Measurements from ENCODE around the gene SMIM11. TPM values are rescaled to one million over a fixed set of nuclear protein-coding genes. Genes with fewer than 3 reads are reported as not detected.

The SMIM11 gene
- total and polyA plus RNA-seq, 2 experiments from 2014 or later, result 3.5 to 8.9 TPM

DNA sequence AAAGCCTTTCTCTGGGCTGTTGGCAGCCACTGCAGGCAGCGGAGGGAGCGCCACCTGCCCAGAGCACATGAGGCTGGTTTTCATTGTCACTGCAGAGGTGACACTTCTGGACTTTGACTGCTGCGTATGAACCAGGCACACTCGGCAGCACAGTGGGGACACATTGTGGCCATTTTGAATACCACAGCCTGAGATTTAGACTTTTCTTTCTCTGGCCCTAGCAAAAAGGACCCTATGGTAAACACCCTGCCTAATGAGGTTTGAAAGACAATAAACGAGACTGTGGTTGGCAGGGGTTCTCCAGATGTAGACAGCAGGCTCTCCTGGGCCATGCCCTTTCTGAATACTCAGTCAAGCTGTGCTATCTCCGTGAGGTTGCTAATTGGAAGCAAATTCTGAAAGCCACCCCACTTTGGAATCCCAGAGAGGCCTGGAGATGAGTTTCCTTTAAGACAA is 23.5 kb upstream of the SMIM11 start:
- Histone ChIP-seq H3K79me2 (replicated peaks; ENCODE audit: insufficient read depth) (no peaks in the 10 kb centered on the region), H3K4me3 (no peak overlapping the region), H3K4me1 (ENCODE audit: insufficient read depth) (no peaks in the 10 kb centered on the region), H3F3A (replicated peaks; ENCODE audit: low read depth) (0 out of 2 replicates have a peak, but pooled peaks cover 1% of the 10 kb centered on the region), H3K27ac (ENCODE audit: low read depth) (no peak overlapping the region), H3K27me3 (ENCODE audit: insufficient read depth) (no peaks in the 10 kb centered on the region), H3K9me2 (ENCODE audit: insufficient read depth) (no peaks in the 10 kb centered on the region), H2AFZ (no peak overlapping the region), H4K20me1 (replicated peaks; ENCODE audit: insufficient read depth) (no peaks in the 10 kb centered on the region), H3K36me3 (ENCODE audit: insufficient read depth) (no peaks in the 10 kb centered on the region), H3K4me2 (no peak overlapping the region)
- Mint-ChIP-seq H3K36me3 (ENCODE audit: low read depth) (no peaks in the 10 kb centered on the region), H3K27me3 (ENCODE audit: insufficient read depth, low read depth, poor library complexity) (peaks cover 5% of the 10 kb centered on the region), H3K27ac (no peak overlapping the region), H3K4me1 (no peaks in the 10 kb centered on the region; the same call in 1 of the 3 replicates), H3K9me3 (peaks cover 6% of the 10 kb centered on the region; the same call in 1 of the 3 replicates), H3K4me3 (no peak overlapping the region)
- ATAC-seq (peak; percentile 86), DNase-seq (ENCODE audit: low spot score) (peak; percentile 57)
- TF ChIP-seq, protein P1, sequence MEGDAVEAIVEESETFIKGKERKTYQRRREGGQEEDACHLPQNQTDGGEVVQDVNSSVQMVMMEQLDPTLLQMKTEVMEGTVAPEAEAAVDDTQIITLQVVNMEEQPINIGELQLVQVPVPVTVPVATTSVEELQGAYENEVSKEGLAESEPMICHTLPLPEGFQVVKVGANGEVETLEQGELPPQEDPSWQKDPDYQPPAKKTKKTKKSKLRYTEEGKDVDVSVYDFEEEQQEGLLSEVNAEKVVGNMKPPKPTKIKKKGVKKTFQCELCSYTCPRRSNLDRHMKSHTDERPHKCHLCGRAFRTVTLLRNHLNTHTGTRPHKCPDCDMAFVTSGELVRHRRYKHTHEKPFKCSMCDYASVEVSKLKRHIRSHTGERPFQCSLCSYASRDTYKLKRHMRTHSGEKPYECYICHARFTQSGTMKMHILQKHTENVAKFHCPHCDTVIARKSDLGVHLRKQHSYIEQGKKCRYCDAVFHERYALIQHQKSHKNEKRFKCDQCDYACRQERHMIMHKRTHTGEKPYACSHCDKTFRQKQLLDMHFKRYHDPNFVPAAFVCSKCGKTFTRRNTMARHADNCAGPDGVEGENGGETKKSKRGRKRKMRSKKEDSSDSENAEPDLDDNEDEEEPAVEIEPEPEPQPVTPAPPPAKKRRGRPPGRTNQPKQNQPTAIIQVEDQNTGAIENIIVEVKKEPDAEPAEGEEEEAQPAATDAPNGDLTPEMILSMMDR (conservative IDR thresholded peaks at IDR 0.05; ENCODE audit: low read depth in 2 of 2), result peak; percentile 59 to 73
- TF ChIP-seq EZH2 (IDR thresholded peaks at IDR 0.05; ENCODE audit: low read depth, unreplicated experiment), result no peak

DNA sequence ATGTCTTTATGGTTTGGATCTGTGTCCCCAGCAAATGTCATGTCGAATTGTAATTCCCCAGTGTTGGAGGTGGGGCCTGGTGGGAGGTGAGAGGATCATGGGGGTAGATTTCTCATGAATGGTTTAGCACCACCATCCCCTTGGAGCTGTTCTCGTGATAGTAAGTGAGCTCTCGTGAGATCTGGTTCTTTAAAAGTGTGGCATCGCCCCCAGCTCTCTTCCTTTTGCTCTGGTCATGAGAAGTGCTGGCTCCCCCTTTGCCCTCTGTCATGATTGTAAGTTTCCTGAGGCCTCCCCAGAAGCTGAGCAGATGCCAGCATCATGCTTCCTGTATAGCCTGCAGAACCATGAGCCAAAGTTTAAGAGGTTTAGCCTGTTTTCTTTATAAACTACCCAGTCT is 22.8 kb upstream of the SMIM11 start:
- Histone ChIP-seq H3K4me1 (ENCODE audit: insufficient read depth) (no peaks in the 10 kb centered on the region), H3K27ac (ENCODE audit: low read depth) (no peak overlapping the region), H4K20me1 (replicated peaks; ENCODE audit: insufficient read depth) (no peaks in the 10 kb centered on the region), H3K36me3 (ENCODE audit: insufficient read depth) (no peaks in the 10 kb centered on the region), H2AFZ (no peak overlapping the region), H3K4me2 (no peak overlapping the region), H3K79me2 (replicated peaks; ENCODE audit: insufficient read depth) (no peaks in the 10 kb centered on the region), H3F3A (replicated peaks; ENCODE audit: low read depth) (no peaks in the 10 kb centered on the region), H3K4me3 (no peak overlapping the region), H3K27me3 (ENCODE audit: insufficient read depth) (no peaks in the 10 kb centered on the region), H3K9me2 (ENCODE audit: insufficient read depth) (no peaks in the 10 kb centered on the region)
- Mint-ChIP-seq H3K36me3 (ENCODE audit: low read depth) (no peaks in the 10 kb centered on the region), H3K4me3 (no peak overlapping the region), H3K9me3 (peaks cover 6% of the 10 kb centered on the region; the same call in 1 of the 3 replicates), H3K27ac (no peak overlapping the region), H3K4me1 (no peaks in the 10 kb centered on the region; the same call in 1 of the 3 replicates), H3K27me3 (ENCODE audit: insufficient read depth, low read depth, poor library complexity) (peaks cover 5% of the 10 kb centered on the region)
- DNase-seq (ENCODE audit: low spot score) (no peak), ATAC-seq (no peak)
- TF ChIP-seq ZNF114 (CRISPR knock-in tag; IDR thresholded peaks at IDR 0.05) (no peak), STAT1 (IDR thresholded peaks at IDR 0.05; ENCODE audit: unreplicated experiment) (no peak), POLR2AphosphoS5 (IDR thresholded peaks at IDR 0.05; ENCODE audit: low read depth) (no peak), JUNB (IDR thresholded peaks at IDR 0.05; ENCODE audit: unreplicated experiment) (no peak), EZH2phosphoT487 (IDR thresholded peaks at IDR 0.05; ENCODE audit: unreplicated experiment) (no peak), EZH2 (IDR thresholded peaks at IDR 0.05; ENCODE audit: low read depth, unreplicated experiment) (no peak), CREB1 (CRISPR knock-in tag; IDR thresholded peaks at IDR 0.05; ENCODE audit: low read depth) (no peak)
- TF ChIP-seq, protein P2, sequence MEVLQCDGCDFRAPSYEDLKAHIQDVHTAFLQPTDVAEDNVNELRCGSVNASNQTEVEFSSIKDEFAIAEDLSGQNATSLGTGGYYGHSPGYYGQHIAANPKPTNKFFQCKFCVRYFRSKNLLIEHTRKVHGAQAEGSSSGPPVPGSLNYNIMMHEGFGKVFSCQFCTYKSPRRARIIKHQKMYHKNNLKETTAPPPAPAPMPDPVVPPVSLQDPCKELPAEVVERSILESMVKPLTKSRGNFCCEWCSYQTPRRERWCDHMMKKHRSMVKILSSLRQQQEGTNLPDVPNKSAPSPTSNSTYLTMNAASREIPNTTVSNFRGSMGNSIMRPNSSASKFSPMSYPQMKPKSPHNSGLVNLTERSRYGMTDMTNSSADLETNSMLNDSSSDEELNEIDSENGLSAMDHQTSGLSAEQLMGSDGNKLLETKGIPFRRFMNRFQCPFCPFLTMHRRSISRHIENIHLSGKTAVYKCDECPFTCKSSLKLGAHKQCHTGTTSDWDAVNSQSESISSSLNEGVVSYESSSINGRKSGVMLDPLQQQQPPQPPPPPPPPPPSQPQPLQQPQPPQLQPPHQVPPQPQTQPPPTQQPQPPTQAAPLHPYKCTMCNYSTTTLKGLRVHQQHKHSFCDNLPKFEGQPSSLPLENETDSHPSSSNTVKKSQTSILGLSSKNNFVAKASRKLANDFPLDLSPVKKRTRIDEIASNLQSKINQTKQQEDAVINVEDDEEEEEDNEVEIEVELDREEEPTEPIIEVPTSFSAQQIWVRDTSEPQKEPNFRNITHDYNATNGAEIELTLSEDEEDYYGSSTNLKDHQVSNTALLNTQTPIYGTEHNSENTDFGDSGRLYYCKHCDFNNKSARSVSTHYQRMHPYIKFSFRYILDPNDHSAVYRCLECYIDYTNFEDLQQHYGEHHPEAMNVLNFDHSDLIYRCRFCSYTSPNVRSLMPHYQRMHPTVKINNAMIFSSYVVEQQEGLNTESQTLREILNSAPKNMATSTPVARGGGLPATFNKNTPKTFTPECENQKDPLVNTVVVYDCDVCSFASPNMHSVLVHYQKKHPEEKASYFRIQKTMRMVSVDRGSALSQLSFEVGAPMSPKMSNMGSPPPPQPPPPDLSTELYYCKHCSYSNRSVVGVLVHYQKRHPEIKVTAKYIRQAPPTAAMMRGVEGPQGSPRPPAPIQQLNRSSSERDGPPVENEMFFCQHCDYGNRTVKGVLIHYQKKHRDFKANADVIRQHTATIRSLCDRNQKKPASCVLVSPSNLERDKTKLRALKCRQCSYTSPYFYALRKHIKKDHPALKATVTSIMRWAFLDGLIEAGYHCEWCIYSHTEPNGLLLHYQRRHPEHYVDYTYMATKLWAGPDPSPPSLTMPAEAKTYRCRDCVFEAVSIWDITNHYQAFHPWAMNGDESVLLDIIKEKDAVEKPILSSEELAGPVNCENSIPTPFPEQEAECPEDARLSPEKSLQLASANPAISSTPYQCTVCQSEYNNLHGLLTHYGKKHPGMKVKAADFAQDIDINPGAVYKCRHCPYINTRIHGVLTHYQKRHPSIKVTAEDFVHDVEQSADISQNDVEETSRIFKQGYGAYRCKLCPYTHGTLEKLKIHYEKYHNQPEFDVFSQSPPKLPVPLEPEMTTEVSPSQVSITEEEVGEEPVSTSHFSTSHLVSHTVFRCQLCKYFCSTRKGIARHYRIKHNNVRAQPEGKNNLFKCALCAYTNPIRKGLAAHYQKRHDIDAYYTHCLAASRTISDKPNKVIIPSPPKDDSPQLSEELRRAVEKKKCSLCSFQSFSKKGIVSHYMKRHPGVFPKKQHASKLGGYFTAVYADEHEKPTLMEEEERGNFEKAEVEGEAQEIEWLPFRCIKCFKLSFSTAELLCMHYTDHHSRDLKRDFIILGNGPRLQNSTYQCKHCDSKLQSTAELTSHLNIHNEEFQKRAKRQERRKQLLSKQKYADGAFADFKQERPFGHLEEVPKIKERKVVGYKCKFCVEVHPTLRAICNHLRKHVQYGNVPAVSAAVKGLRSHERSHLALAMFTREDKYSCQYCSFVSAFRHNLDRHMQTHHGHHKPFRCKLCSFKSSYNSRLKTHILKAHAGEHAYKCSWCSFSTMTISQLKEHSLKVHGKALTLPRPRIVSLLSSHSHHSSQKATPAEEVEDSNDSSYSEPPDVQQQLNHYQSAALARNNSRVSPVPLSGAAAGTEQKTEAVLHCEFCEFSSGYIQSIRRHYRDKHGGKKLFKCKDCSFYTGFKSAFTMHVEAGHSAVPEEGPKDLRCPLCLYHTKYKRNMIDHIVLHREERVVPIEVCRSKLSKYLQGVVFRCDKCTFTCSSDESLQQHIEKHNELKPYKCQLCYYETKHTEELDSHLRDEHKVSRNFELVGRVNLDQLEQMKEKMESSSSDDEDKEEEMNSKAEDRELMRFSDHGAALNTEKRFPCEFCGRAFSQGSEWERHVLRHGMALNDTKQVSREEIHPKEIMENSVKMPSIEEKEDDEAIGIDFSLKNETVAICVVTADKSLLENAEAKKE (CRISPR knock-in tag; IDR thresholded peaks at IDR 0.05), result no peak
- TF ChIP-seq, protein P3, sequence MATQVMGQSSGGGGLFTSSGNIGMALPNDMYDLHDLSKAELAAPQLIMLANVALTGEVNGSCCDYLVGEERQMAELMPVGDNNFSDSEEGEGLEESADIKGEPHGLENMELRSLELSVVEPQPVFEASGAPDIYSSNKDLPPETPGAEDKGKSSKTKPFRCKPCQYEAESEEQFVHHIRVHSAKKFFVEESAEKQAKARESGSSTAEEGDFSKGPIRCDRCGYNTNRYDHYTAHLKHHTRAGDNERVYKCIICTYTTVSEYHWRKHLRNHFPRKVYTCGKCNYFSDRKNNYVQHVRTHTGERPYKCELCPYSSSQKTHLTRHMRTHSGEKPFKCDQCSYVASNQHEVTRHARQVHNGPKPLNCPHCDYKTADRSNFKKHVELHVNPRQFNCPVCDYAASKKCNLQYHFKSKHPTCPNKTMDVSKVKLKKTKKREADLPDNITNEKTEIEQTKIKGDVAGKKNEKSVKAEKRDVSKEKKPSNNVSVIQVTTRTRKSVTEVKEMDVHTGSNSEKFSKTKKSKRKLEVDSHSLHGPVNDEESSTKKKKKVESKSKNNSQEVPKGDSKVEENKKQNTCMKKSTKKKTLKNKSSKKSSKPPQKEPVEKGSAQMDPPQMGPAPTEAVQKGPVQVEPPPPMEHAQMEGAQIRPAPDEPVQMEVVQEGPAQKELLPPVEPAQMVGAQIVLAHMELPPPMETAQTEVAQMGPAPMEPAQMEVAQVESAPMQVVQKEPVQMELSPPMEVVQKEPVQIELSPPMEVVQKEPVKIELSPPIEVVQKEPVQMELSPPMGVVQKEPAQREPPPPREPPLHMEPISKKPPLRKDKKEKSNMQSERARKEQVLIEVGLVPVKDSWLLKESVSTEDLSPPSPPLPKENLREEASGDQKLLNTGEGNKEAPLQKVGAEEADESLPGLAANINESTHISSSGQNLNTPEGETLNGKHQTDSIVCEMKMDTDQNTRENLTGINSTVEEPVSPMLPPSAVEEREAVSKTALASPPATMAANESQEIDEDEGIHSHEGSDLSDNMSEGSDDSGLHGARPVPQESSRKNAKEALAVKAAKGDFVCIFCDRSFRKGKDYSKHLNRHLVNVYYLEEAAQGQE (IDR thresholded peaks at IDR 0.05; ENCODE audit: unreplicated experiment), result no peak
